HepG2 (cell line): Measurements from ENCODE around the gene CELSR3. TPM values are rescaled to one million over a fixed set of nuclear protein-coding genes. Genes with fewer than 3 reads are reported as not detected.
A peak's percentile ranks its signal among the peaks of the same experiment; 100 is the strongest.

ENCODE experiments used
- FOXA1 ChIP-seq, 2 experiments: fragments of 450-650 bp in 1 of 2; sonication (generic) in 1 of 2; formaldehyde crosslinking in 1 of 2; IDR thresholded peaks; 2 replicates each; pipeline versions ENCODE4 v1.4.0 to v1.6.1; 2016 to 2020; ENCODE audit warnings: missing genetic modification reagents in 1 of 2
- GATA4 ChIP-seq: sonication (generic); IDR thresholded peaks from 2 replicates; pipeline ENCODE4 v1.6.1; 2016; ENCODE audit warnings: antibody characterized with exemption, low read depth, borderline replicate concordance
- GPN1 ChIP-seq: sonication (generic); formaldehyde crosslinking; IDR thresholded peaks from 2 replicates; pipeline ENCODE4 v1.5.1; 2020; ENCODE audit warnings: missing genetic modification reagents, borderline replicate concordance
- LCORL ChIP-seq, 2 experiments: fragments of 450-650 bp in 1 of 2; sonication (generic) in 1 of 2; formaldehyde crosslinking in 1 of 2; IDR thresholded peaks; 2 replicates each; pipeline versions ENCODE4 v1.5.0 to v1.6.1; 2017 to 2020; ENCODE audit warnings: antibody characterized with exemption in 1 of 2, missing genetic modification reagents in 1 of 2
- RARG ChIP-seq: sonication (generic); formaldehyde crosslinking; IDR thresholded peaks from 2 replicates; pipeline ENCODE4 v1.4.0; 2020; ENCODE audit warnings: low read depth, mild to moderate bottlenecking, missing genetic modification reagents
- SOX5 ChIP-seq: IDR thresholded peaks from 2 replicates; pipeline ENCODE4 v1.6.1; 2016; ENCODE audit warnings: borderline replicate concordance
- STAG1 ChIP-seq: sonication (generic); formaldehyde crosslinking; IDR thresholded peaks from 2 replicates; pipeline ENCODE4 v1.4.0; 2020; ENCODE audit warnings: missing genetic modification reagents
- STAT5B ChIP-seq: sonication (generic); formaldehyde crosslinking; IDR thresholded peaks from 2 replicates; pipeline ENCODE4 v1.4.0; 2020; ENCODE audit warnings: missing genetic modification reagents
- TARDBP ChIP-seq: sonication (generic); formaldehyde crosslinking; IDR thresholded peaks from 2 replicates; pipeline ENCODE4 v1.8.0; 2022; ENCODE audit warnings: mild to moderate bottlenecking, missing genetic modification reagents
- polyA plus RNA-seq, 8 experiments: library from polyadenylated mRNA; depleted of rRNA in 3 of 8; stranded (reverse) in 7 of 8; unstranded in 1 of 8; fragments of >200 nt; fragmentation: Illumina TruSeq in 4 of 8; extraction: Trizol in 4 of 8; gene quantifications; 2 replicates each; pipeline versions ENCODE4 v1.2.1 to v1.2.3, GENCODE V29; 2011 to 2016; ENCODE audit warnings: low read depth in 4 of 8, missing spikeins in 1 of 8, mixed read lengths in 1 of 8; ENCODE audit not compliant: insufficient read depth in 1 of 8
- total RNA-seq, 5 experiments: library from RNA; depleted of rRNA; stranded (reverse); fragments of >200 nt; fragmentation: Illumina TruSeq; extraction: Trizol; gene quantifications; 2 replicates each; pipeline ENCODE4 v1.2.3, GENCODE V29; 2016; ENCODE audit warnings: low read depth in 1 of 5
- TF ChIP-seq, protein P1 (sequence below): sonication (generic); formaldehyde crosslinking; IDR thresholded peaks from 2 replicates; pipeline ENCODE4 v1.5.0; 2020; ENCODE audit warnings: mild to moderate bottlenecking, missing genetic modification reagents, borderline replicate concordance
- TF ChIP-seq, protein P2 (sequence below): sonication (generic); formaldehyde crosslinking; conservative IDR thresholded peaks from 2 replicates; pipeline ENCODE4 v1.8.0; 2022; ENCODE audit warnings: missing genetic modification reagents
- TF ChIP-seq, protein P3 (sequence below): sonication (generic); formaldehyde crosslinking; IDR thresholded peaks from 2 replicates; pipeline ENCODE4 v1.4.0; 2020; ENCODE audit warnings: low read depth, missing genetic modification reagents
- TF ChIP-seq, protein P4 (sequence below): sonication (generic); formaldehyde crosslinking; IDR thresholded peaks from 2 replicates; pipeline ENCODE4 v1.4.0; 2020; ENCODE audit warnings: missing genetic modification reagents

CELSR3 gene
- total and polyA plus RNA-seq, 2 of the 13 experiments (the other 11 are each of a cell fraction or from before 2014, with no cell fraction given): 5.4 to 6.7 TPM

DNA sequence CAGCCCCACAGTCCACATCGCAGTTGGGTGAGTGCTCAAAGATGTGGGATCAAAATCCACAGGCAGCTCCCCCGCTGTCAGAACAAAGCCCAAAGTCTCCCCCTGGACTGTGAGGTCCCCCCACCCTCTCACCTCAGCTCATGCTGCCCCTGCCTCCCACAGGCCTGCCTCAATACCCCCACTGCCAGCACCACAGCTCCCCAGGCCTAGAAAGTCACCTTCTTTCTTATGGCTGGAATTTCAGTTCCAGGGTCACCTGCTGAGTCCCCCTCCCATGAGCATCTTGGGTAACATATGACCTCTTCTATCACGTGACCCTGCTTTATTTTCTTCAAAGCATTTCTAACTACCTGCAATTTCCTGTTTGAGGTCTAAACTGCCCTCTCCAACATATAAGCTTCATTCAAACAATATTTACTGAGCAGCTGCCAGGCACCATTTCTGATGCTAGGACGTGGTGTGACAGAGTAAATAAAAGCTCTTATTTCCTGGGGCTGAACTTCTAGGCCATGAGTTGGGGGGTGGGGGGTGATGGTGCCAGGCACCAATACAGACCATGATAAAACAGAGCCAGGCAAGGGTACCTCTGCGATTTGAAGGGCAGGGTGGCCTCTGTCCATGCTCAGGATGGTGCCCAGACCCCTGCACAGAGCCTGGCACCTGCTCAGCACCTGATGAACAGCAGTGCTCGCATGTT is 38.7 kb downstream of the CELSR3 start (continued):
- TF ChIP-seq, protein P1, sequence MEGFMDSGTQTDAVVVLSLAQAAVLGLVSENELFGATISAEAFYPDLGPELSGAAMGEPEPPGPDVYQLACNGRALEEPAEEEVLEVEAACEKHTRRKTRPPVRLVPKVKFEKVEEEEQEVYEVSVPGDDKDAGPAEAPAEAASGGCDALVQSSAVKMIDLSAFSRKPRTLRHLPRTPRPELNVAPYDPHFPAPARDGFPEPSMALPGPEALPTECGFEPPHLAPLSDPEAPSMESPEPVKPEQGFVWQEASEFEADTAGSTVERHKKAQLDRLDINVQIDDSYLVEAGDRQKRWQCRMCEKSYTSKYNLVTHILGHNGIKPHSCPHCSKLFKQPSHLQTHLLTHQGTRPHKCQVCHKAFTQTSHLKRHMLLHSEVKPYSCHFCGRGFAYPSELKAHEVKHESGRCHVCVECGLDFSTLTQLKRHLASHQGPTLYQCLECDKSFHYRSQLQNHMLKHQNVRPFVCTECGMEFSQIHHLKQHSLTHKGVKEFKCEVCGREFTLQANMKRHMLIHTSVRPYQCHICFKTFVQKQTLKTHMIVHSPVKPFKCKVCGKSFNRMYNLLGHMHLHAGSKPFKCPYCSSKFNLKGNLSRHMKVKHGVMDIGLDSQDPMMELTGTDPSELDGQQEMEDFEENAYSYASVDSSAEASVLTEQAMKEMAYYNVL: peak; percentile 18; the same call in 1 of the 2 replicates
- TF ChIP-seq STAT5B (CRISPR knock-in tag) (no peak), SOX5 (CRISPR knock-in tag) (peak; percentile 76; the same call in 1 of the 2 replicates), GATA4 (peak; percentile 60; the same call in 1 of the 2 replicates), FOXA1 (IDR thresholded peaks at IDR 0.05) (peak; percentile 33; the same call in 1 of the 2 replicates), FOXA1 (CRISPR knock-in tag; IDR thresholded peaks at IDR 0.05) (peak; percentile 68), GPN1 (CRISPR knock-in tag) (no peak), LCORL (IDR thresholded peaks at IDR 0.05) (no peak), LCORL (CRISPR knock-in tag; IDR thresholded peaks at IDR 0.05) (peak; percentile 56; the same call in 1 of the 2 replicates), RARG (CRISPR knock-in tag) (0 out of 2 replicates have a peak, but pooled peaks have one; percentile 65), TARDBP (CRISPR knock-in tag) (0 out of 2 replicates have a peak, but pooled peaks have one; percentile 50), STAG1 (0 out of 2 replicates have a peak, but pooled peaks have one; percentile 3)
- TF ChIP-seq, protein P2, sequence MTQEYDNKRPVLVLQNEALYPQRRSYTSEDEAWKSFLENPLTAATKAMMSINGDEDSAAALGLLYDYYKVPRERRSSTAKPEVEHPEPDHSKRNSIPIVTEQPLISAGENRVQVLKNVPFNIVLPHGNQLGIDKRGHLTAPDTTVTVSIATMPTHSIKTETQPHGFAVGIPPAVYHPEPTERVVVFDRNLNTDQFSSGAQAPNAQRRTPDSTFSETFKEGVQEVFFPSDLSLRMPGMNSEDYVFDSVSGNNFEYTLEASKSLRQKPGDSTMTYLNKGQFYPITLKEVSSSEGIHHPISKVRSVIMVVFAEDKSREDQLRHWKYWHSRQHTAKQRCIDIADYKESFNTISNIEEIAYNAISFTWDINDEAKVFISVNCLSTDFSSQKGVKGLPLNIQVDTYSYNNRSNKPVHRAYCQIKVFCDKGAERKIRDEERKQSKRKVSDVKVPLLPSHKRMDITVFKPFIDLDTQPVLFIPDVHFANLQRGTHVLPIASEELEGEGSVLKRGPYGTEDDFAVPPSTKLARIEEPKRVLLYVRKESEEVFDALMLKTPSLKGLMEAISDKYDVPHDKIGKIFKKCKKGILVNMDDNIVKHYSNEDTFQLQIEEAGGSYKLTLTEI (CRISPR knock-in tag): no peak
- TF ChIP-seq, protein P3, sequence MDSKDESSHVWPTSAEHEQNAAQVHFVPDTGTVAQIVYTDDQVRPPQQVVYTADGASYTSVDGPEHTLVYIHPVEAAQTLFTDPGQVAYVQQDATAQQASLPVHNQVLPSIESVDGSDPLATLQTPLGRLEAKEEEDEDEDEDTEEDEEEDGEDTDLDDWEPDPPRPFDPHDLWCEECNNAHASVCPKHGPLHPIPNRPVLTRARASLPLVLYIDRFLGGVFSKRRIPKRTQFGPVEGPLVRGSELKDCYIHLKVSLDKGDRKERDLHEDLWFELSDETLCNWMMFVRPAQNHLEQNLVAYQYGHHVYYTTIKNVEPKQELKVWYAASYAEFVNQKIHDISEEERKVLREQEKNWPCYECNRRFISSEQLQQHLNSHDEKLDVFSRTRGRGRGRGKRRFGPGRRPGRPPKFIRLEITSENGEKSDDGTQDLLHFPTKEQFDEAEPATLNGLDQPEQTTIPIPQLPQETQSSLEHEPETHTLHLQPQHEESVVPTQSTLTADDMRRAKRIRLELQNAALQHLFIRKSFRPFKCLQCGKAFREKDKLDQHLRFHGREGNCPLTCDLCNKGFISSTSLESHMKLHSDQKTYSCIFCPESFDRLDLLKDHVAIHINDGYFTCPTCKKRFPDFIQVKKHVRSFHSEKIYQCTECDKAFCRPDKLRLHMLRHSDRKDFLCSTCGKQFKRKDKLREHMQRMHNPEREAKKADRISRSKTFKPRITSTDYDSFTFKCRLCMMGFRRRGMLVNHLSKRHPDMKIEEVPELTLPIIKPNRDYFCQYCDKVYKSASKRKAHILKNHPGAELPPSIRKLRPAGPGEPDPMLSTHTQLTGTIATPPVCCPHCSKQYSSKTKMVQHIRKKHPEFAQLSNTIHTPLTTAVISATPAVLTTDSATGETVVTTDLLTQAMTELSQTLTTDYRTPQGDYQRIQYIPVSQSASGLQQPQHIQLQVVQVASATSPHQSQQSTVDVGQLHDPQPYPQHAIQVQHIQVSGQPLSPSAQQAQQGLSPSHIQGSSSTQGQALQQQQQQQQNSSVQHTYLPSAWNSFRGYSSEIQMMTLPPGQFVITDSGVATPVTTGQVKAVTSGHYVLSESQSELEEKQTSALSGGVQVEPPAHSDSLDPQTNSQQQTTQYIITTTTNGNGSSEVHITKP (CRISPR knock-in tag): no peak
- TF ChIP-seq, protein P4, sequence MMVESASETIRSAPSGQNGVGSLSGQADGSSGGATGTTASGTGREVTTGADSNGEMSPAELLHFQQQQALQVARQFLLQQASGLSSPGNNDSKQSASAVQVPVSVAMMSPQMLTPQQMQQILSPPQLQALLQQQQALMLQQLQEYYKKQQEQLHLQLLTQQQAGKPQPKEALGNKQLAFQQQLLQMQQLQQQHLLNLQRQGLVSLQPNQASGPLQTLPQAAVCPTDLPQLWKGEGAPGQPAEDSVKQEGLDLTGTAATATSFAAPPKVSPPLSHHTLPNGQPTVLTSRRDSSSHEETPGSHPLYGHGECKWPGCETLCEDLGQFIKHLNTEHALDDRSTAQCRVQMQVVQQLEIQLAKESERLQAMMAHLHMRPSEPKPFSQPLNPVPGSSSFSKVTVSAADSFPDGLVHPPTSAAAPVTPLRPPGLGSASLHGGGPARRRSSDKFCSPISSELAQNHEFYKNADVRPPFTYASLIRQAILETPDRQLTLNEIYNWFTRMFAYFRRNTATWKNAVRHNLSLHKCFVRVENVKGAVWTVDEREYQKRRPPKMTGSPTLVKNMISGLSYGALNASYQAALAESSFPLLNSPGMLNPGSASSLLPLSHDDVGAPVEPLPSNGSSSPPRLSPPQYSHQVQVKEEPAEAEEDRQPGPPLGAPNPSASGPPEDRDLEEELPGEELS (CRISPR knock-in tag): peak; percentile 83
